Ammon's horn (tissue), 1 donor: Measurements from ENCODE around the gene TMPRSS9.

ENCODE experiments used
- DNase-seq: peaks from one replicate; pipeline ENCODE4 v3.0.0-alpha.2; 2016; ENCODE audit warnings: low spot score

The TMPRSS9 gene

GRCh38 chr19:2359992-2360685 is at the start of gene TMPRSS9:
Gene TMPRSS9, plus strand, starts transcription at chr19:2360265. Its CDS starts 29,521 bp downstream, at chr19:2389786.
- DNase-seq, result no peak

GRCh38 chr19:2311093-2311492 is 49.0 kb upstream of the TMPRSS9 start:
- DNase-seq, result no peak

DNA sequence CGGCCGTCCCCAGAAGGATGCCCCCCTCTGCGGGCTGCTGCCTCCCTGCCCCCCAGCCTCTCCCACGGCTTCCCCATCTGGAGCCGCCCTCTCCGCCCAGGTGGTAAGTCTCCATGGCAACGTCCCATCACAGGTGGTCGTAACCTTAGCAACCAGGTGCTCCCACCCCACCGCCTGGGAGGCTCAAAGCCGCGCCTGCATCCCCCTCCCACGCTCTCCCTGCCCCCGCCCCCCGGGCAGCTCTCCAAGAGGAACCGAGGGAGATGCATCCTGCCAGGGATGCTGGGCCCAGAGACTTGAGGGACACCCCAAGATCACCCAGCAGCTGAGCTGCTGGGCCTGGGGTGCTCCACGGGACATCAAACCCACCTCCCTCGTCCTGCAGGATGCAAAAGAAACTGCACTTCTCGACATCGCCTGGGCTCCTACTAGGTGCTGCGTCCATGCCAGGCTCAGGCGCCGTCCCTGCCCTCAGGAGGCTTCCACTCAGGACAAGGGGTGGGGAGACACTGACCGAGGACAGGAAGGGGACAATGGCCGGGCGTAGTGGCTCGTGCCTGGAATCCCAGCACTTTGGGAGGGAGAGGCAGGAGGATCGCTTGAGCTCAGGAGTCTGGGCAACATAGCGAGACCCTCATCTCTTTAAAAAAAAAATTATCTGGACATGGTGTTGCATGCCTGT is 47.1 kb upstream of the TMPRSS9 start:
- DNase-seq, result no peak

- DNase-seq, result no peak
Measured at GRCh38 chr19:2315121-2315817, 44.8 kb upstream of the TMPRSS9 start.

GRCh38 chr19:2315818-2316353 is 44.2 kb upstream of the TMPRSS9 start:
- DNase-seq, result peak; percentile 87

GRCh38 chr19:2317300-2317699 is 42.8 kb upstream of the TMPRSS9 start:
- DNase-seq, result no peak

- no peak for DNase-seq
Measured at GRCh38 chr19:2317756-2318155, 42.3 kb upstream of the TMPRSS9 start.

- no peak for DNase-seq
Measured at GRCh38 chr19:2318923-2319322, 41.1 kb upstream of the TMPRSS9 start.

- no peak for DNase-seq
Measured at GRCh38 chr19:2319551-2319950, 40.5 kb upstream of the TMPRSS9 start.

- no peak for DNase-seq
Measured at GRCh38 chr19:2320049-2320448, 40.0 kb upstream of the TMPRSS9 start.

GRCh38 chr19:2320939-2321338 is 39.1 kb upstream of the TMPRSS9 start:
- DNase-seq, result no peak

GRCh38 chr19:2321565-2322283 is 38.3 kb upstream of the TMPRSS9 start:
- DNase-seq, result no peak

DNA sequence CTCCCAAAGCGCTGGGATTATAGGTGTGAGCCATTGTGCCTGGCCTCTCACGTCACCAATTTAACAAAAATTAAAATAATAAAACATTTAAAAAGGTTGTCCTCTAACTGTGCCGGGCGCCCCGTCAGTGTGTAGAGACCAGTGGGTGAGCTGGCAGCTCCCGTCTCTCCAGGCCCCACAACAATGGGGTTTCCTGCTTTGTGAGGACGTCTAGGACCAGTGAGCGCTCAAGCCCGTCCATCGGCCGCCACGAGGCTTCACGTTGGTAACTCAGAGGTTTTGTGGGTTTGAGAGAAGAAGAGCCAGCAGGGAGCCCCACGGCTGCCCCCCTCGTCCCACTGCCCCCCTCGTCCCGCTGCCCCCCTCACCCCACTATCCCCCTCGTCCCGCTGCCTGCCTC is 36.4 kb upstream of the TMPRSS9 start:
- DNase-seq, result no peak

DNA sequence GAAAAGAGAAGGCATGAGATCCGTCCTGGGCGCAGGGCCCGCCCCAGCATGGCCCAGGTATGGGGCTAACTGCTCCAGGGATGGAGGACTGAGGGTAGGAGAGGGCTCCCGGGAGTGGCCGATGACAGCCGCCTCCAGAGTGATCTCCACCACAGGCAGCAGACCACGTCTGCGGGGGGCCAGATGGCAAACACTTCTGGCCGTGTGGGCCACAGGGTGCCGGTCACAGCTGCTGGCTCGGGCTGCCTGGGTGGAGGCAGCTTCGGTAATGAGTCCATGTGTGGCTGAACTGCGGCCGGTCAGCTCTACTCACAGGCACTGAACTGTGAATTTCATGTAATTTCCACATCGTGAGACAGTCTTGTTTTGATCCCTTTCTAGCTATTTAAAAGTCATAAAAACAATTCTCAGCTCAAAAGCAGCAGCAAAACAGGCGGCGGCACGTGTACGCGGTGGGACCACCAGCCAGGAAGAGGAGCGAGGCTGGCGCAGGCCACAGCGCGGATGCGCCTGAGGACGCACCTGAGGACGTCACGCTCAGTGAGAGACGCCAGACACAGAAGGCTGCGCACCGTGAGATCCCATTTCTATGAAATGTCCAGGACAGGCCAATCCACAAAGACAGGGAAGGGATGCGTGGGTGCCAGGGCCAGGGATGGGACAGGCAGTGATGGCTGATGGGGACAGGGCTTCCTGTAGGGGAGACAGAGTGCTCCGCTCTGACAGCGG is 35.7 kb upstream of the TMPRSS9 start:
- DNase-seq, result no peak

DNA sequence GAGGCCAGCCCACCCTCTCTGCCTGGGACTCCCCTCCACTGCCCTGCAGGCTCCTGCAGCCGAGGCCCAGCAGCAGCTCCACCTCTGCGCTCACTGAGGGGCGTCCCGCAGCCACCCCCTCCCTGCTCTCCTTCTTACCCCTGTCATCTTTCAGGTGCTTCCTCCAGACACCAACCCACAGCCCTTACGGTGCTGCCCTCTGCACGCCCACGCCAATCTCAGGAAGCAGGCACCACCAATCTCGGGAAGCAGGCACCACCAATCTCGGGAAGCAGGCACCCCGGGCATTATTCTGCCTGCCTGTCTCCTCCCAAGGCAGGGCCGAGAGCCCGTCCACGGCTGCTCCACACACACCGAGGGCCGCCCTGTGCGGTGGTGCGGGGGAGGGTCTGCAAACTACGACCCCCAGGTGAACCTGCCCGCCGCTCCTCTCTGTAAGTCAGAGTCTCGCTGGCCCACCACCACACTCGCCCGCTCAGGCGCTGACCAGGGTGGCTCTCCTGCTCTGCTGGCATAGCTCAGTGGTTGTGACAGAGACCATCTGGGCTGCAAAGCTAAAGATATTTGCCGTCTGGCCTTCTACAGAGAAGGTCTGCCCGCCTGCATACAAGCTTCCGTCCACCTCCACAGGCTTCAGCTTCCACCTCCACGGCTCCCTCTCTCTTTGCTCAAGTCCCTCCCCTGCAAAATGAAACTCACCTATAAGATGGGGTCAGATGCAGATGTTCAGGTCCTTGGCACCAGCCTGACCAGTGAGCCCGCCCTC is 34.6 kb upstream of the TMPRSS9 start:
- DNase-seq, result no peak

GRCh38 chr19:2326699-2327360 is 33.2 kb upstream of the TMPRSS9 start:
- no peak for DNase-seq

DNA sequence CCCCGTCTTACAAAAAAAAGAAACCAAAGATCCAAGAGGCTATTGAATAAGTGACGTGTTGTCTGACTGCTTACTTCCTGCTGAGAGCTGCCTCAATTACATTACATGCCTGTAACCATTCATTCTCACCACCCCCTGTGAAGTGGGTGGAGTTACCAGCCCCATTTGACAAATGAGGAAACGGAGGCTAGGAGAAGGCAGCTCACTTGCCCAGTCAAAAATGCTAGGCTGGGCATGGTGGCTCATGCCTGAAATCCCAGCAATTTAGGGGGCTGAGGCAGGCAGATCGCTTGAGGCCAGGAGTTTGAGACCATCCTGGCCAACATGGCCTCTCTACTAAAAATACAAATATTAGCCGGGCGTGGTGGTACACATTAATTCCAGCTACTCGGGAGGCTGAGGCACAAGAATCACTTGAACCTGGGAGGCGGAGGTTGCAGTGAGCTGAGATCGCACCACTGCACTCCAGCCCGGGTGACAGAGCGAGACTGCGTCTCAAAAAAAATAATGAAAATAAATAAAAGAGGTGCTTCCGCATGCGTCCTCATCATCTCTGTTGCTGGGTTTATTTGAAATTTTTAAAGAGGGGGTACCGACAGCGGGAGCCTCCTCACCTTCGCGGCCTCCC is 32.2 kb upstream of the TMPRSS9 start:
- DNase-seq, result peak; percentile 80

DNA sequence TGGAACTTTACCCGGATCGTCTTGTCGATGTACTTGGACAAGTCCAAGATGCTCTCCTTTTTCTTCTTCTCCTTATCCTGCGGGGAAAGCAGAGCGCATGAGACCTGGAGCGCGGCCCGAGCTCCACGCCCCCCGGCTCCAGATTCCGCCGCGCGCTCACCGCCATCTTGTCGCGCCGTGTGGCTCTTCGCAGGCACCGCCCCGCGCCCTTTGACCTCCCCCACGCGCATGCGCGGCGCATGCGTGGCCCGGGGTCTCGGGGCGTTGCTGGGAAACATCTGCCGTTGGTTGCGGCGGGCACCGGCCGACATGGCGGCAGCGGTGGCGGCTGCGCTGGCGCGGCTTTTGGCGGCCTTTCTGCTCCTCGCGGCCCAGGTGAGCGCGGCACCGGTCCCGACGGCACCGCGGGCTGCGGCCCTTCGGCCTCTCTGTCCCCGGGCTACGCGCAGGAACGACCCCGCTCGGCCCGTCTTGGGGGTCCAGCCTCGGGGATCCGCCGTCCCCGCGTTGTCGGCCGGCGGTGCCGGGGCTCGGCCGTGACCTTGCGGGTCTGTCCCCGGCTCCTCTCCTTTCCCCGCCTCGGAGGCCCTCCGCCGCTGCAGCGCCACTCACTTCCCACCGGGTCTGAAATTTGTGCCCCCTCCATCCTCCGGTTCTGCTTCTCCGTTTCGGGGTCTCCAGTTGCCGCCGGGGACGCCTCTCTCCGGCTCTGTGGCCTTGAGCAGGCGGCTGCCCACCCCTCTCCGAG is 31.5 kb upstream of the TMPRSS9 start, which contains the start of the genes LSM7 and SPPL2B:
TSS of gene LSM7 (minus strand) at position 186 of the 748 bp plus-strand sequence. CDS start at position 166, 20 bp downstream.
TSS of gene SPPL2B (plus strand) at position 284 of the 748 bp plus-strand sequence. CDS start at position 310, 26 bp downstream.
- DNase-seq, result peak; percentile 89

GRCh38 chr19:2329149-2329478 is 31.0 kb upstream of the TMPRSS9 start:
- no peak for DNase-seq
